ENCODE data around the gene TSHZ2.
"Not testable (repeated sequence)": the region's sequence is repeated elsewhere in the genome, so short reads cannot be mapped to it uniquely, and the experiment has no call there.

The TSHZ2 gene

GRCh38 chr20:53422039-53422438, 449.9 kb downstream of the TSHZ2 start:
- no peak for DNase-seq (ENCODE audit: low read depth)

- DNase-seq (ENCODE audit: low read depth): no peak
These were observed 451.5 kb downstream of the TSHZ2 start for GRCh38 chr20:53423587-53424146.

GRCh38 chr20:53425481-53425880, 453.3 kb downstream of the TSHZ2 start:
- no peak for DNase-seq (ENCODE audit: low read depth)

GRCh38 chr20:53425941-53426340, 453.8 kb downstream of the TSHZ2 start:
- no peak for DNase-seq (ENCODE audit: low read depth)

- no peak for DNase-seq (ENCODE audit: low read depth)
These were observed 454.7 kb downstream of the TSHZ2 start for GRCh38 chr20:53426766-53427312.

GRCh38 chr20:53427951-53428350, 455.8 kb downstream of the TSHZ2 start:
- no peak for DNase-seq (ENCODE audit: low read depth)

GRCh38 chr20:53428588-53428987, 456.4 kb downstream of the TSHZ2 start:
- DNase-seq (ENCODE audit: low read depth): no peak

- no peak for DNase-seq (ENCODE audit: low read depth)
These were observed 456.8 kb downstream of the TSHZ2 start for GRCh38 chr20:53428996-53429395.

- DNase-seq (ENCODE audit: low read depth): no peak
These were observed 462.5 kb downstream of the TSHZ2 start for GRCh38 chr20:53434662-53435061.

GRCh38 chr20:53436927-53437326, 464.8 kb downstream of the TSHZ2 start:
- not testable (repeated sequence) for DNase-seq (ENCODE audit: low read depth)

- DNase-seq (ENCODE audit: low read depth): no peak
These were observed 466.2 kb downstream of the TSHZ2 start for GRCh38 chr20:53438368-53438767.

- no peak for DNase-seq (ENCODE audit: low read depth)
These were observed 466.9 kb downstream of the TSHZ2 start for GRCh38 chr20:53439046-53439445.

- DNase-seq (ENCODE audit: low read depth): no peak
These were observed 467.5 kb downstream of the TSHZ2 start for GRCh38 chr20:53439616-53440015.

GRCh38 chr20:53444401-53445149, 472.4 kb downstream of the TSHZ2 start:
- no peak for DNase-seq (ENCODE audit: low read depth)

GRCh38 chr20:53445321-53445731, 473.2 kb downstream of the TSHZ2 start:
- no peak for DNase-seq (ENCODE audit: low read depth)

- no peak for DNase-seq (ENCODE audit: low read depth)
These were observed 473.8 kb downstream of the TSHZ2 start for GRCh38 chr20:53445932-53446331.

GRCh38 chr20:53447316-53447715, 475.2 kb downstream of the TSHZ2 start:
- no peak for DNase-seq (ENCODE audit: low read depth)

GRCh38 chr20:53448426-53448825, 476.3 kb downstream of the TSHZ2 start:
- DNase-seq (ENCODE audit: low read depth): no peak

- no peak for DNase-seq (ENCODE audit: low read depth)
These were observed 476.7 kb downstream of the TSHZ2 start for GRCh38 chr20:53448875-53449274.

GRCh38 chr20:53453076-53453475, 480.9 kb downstream of the TSHZ2 start:
- DNase-seq (ENCODE audit: low read depth): no peak

- DNase-seq (ENCODE audit: low read depth): no peak
These were observed 482.6 kb downstream of the TSHZ2 start for GRCh38 chr20:53454675-53455276.

- DNase-seq (ENCODE audit: low read depth): no peak
These were observed 491.2 kb downstream of the TSHZ2 start for GRCh38 chr20:53463101-53463972.
